HG02642 (cell line): ENCODE measurements around the gene DCLK1.

Experiments used
- ATAC-seq: cut with Tn5 transposase; IDR thresholded peaks from one replicate; pipeline ENCODE4 v1.9.1; 2021; ENCODE audit warnings: mild to moderate bottlenecking; ENCODE audit not compliant: unreplicated experiment, poor library complexity

DCLK1 gene

GRCh38 chr13:35961002-35961401 lies 170.2 kb downstream of the DCLK1 start:
- no peak for ATAC-seq

DNA sequence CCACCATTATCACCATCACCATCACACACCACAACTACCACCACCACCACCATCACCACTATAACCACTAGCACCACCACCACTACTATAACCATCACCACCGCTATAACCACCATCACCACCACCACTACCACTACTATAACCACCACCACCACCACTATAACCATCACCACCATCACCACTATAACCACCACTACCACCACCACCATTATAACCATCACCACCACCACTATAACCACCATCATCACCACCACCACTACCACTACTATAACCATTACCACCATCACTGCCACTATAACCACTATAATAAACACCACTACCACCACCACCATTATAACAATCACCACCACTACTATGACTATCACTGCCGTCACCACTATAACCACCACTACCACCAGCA lies 173.2 kb downstream of the DCLK1 start:
- no peak for ATAC-seq

GRCh38 chr13:35957241-35957731 lies 173.9 kb downstream of the DCLK1 start:
- ATAC-seq: no peak

DNA sequence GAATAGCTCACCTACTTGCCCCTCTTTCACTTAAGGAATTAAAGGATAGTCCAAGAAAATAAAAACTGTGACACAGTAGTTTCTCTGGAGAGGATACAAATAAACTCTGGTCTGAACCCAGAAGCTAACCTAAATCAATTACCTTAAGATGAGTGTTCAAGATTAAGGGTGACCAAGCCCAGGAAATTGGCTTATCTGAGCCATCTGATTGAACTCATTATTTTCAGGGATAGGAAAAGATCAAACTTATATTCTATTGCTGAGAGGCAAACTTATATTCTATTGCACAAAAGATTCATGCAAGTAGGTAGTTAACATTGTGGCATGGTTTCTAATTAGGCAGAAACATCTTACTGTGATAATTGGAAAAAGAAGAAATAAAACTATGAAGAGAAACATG lies 175.1 kb downstream of the DCLK1 start:
- no peak for ATAC-seq

- no peak for ATAC-seq
These were observed 177.0 kb downstream of the DCLK1 start for GRCh38 chr13:35954207-35954560.

DNA sequence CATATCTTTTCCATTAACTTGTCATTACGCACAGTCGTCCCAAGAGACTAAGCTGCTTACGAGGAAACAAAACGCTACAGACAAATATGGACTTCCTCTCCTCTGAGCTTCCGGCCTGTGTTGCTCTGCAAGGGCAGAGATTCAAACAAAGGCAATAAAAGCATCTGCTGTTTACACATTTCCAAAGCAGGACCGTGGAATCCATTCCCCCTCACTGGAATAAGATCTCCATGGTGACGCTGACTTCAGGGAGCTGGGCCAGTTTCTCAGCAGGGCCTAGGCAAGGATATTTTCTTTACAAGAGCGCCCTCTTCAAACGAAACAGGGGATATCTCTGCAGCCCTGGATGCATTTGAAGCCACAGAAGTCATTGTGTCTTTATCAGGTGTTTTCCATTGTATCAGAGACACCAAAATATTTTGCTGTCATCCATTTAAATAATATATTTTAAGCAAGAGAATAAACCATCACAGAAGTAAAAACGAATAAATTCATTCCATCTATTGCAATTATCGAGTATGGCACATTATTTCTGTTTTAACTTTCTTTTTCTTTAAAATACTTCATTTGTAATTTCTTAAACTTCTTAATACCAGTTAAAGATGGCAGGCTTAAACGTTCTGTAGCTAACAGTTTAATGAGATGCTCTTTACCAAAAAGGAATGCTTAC lies 177.5 kb downstream of the DCLK1 start:
- ATAC-seq: no peak

DNA sequence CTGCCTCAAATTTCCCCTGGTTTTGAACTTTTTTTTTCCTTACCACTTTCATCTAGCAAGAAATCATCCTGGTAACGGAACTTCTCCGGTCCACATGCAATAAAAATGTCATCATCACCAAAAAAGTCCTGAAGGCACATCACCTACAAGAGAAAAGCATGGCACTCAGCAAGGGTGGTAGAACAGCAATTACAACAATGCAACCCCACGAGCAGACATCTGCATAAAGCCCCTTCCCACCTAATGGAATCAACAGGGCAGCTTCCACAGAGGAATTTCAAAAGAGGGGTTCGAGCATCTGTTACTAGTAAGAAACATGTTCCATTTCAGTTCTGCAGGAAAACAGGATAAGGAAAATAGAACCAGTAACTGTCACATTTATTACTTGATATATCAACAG lies 183.9 kb downstream of the DCLK1 start:
- no peak for ATAC-seq

DNA sequence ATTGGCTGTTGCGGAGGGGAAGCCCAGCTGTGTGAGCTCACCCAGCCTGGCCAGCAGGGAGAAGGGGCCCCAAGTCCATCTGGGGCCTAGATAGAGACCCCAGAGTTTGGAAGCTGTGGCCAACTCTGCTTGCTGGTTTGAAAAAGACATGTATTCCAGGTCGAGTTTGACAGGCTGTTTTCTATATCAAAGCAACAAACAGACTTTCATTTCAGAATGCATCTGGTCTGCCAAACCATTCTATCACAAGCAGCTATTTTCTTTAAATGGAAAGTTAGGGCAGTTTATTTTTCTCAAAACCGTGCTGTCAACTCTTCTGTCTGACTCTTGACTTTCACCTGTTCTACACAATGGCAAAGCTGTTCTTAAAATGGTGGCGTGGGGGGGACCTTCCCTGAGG lies 185.8 kb downstream of the DCLK1 start:
- no peak for ATAC-seq

GRCh38 chr13:35941374-35941773 lies 189.8 kb downstream of the DCLK1 start:
- no peak for ATAC-seq

GRCh38 chr13:35940734-35941133 lies 190.4 kb downstream of the DCLK1 start:
- no peak for ATAC-seq

GRCh38 chr13:35936246-35936978 lies 194.8 kb downstream of the DCLK1 start:
- ATAC-seq: no peak

- no peak for ATAC-seq
These were observed 200.2 kb downstream of the DCLK1 start for GRCh38 chr13:35930665-35931631.

- ATAC-seq: no peak
These were observed 203.6 kb downstream of the DCLK1 start for GRCh38 chr13:35927567-35928021.

GRCh38 chr13:35926859-35927530 lies 204.2 kb downstream of the DCLK1 start:
- ATAC-seq: no peak

GRCh38 chr13:35925669-35926068 lies 205.5 kb downstream of the DCLK1 start:
- ATAC-seq: no peak

- ATAC-seq: no peak
These were observed 207.8 kb downstream of the DCLK1 start for GRCh38 chr13:35923347-35923746.

- ATAC-seq: no peak
These were observed 210.4 kb downstream of the DCLK1 start for GRCh38 chr13:35920816-35921215.

DNA sequence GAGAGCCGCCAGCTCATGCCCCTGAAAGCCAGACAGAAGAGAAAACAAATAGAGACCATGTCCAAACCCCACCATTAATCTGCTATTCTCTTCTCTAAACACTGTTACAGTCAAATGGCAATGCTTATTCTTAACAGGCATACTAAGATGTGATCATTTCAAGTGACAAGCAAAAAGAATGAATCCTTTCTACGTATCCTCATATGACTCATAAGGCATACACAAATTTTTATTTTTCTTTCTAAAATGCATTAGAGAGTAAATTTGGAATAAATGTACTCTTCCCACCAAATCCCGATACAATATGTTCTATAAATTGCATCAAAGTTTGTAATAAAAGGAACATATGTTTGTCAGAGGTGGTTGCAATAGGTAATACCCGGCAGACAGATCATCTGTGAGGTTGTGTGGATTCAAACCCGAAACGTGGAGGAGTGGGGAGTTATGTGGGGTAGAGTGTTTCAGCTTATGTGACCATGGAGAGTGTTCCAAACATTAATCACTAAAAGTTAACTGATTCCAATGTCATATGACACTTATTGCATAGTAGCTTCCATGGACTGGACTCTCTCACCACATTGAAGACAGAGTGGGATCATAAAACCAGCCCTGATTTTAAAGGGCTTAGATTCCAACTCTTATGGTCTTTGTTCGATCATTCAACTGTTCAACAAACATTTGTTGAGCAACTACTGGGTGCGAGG lies 213.1 kb downstream of the DCLK1 start:
- ATAC-seq: no peak

GRCh38 chr13:35917252-35917941 lies 213.8 kb downstream of the DCLK1 start:
- peak; percentile 50 for ATAC-seq
